Stimulated activated naive CD8-positive, alpha-beta T cell treated with anti-CD3 and anti-CD28 coated beads, Interleukin-15, Interleukin-2, amounts not matched to agents 100 ng/mL and 50 ng/mL, for 24 hours (primary cell): Measurements from ENCODE around the gene CACNG8.
"Not testable (repeated sequence)": the region's sequence is repeated elsewhere in the genome, so short reads cannot be mapped to it uniquely, and the experiment has no call there.

Source experiments
- H3K27ac Mint-ChIP-seq: one replicate; pipeline ENCODE4 v1.8.0; 2021; ENCODE audit warnings: mild to moderate bottlenecking, mixed read lengths
- H3K27me3 Mint-ChIP-seq: one replicate; pipeline ENCODE4 v1.8.0; 2021; ENCODE audit warnings: mixed read lengths
- H3K36me3 Mint-ChIP-seq: one replicate; pipeline ENCODE4 v1.8.0; 2021; ENCODE audit warnings: low read depth, mixed read lengths
- H3K4me1 Mint-ChIP-seq: one replicate; pipeline ENCODE4 v1.8.0; 2021; ENCODE audit warnings: low read depth, mixed read lengths
- H3K4me3 Mint-ChIP-seq: one replicate; pipeline ENCODE4 v1.8.0; 2021; ENCODE audit warnings: mild to moderate bottlenecking, mixed read lengths
- H3K9me3 Mint-ChIP-seq: one replicate; pipeline ENCODE4 v1.8.0; 2021; ENCODE audit warnings: mixed read lengths

The CACNG8 gene

GRCh38 chr19:54029301-54029700 is 66.6 kb downstream of the CACNG8 start:
- H3K27ac Mint-ChIP-seq: no peak overlapping the region
- H3K9me3 Mint-ChIP-seq: no peaks in the 10 kb centered on the region
- H3K36me3 Mint-ChIP-seq: no peaks in the 10 kb centered on the region
- no peaks in the 10 kb centered on the region for H3K4me1 Mint-ChIP-seq
- H3K4me3 Mint-ChIP-seq: no peak overlapping the region
- peaks cover 27% of the 10 kb centered on the region for H3K27me3 Mint-ChIP-seq

GRCh38 chr19:54029930-54030490 is 67.3 kb downstream of the CACNG8 start:
- Mint-ChIP-seq H3K36me3 (no peaks in the 10 kb centered on the region), H3K4me1 (no peaks in the 10 kb centered on the region), H3K9me3 (no peaks in the 10 kb centered on the region), H3K27me3 (peaks cover 22% of the 10 kb centered on the region), H3K27ac (no peak overlapping the region), H3K4me3 (no peak overlapping the region)

GRCh38 chr19:54030895-54031586 is 68.3 kb downstream of the CACNG8 start:
- no peaks in the 10 kb centered on the region for H3K4me1 Mint-ChIP-seq
- no peaks in the 10 kb centered on the region for H3K9me3 Mint-ChIP-seq
- peaks cover 22% of the 10 kb centered on the region for H3K27me3 Mint-ChIP-seq
- H3K27ac Mint-ChIP-seq: no peak overlapping the region
- no peaks in the 10 kb centered on the region for H3K36me3 Mint-ChIP-seq
- H3K4me3 Mint-ChIP-seq: no peak overlapping the region

- no peak overlapping the region for H3K4me3 Mint-ChIP-seq
- H3K9me3 Mint-ChIP-seq: no peaks in the 10 kb centered on the region
- H3K36me3 Mint-ChIP-seq: no peaks in the 10 kb centered on the region
- H3K27me3 Mint-ChIP-seq: peaks cover 14% of the 10 kb centered on the region
- H3K27ac Mint-ChIP-seq: no peak overlapping the region
- H3K4me1 Mint-ChIP-seq: no peaks in the 10 kb centered on the region
These were observed 72.8 kb downstream of the CACNG8 start for GRCh38 chr19:54035215-54036178.

GRCh38 chr19:54036542-54036941 is 73.8 kb downstream of the CACNG8 start:
- not testable (repeated sequence) for H3K4me3 Mint-ChIP-seq

More at GRCh38 chr19:54036542-54036941, 73.8 kb downstream of the CACNG8 start:
- not testable (repeated sequence) for H3K9me3 Mint-ChIP-seq, H3K27ac Mint-ChIP-seq, H3K4me1 Mint-ChIP-seq, H3K36me3 Mint-ChIP-seq, H3K27me3 Mint-ChIP-seq
